HG02759 (cell line): Measurements from ENCODE around the gene NPPA.

Source experiments
- ATAC-seq: cut with Tn5 transposase; IDR thresholded peaks from one replicate; pipeline ENCODE4 v1.9.1; 2021; ENCODE audit warnings: mild to moderate bottlenecking, moderate library complexity; ENCODE audit not compliant: unreplicated experiment

The NPPA gene

GRCh38 chr1:11874624-11875023 lies 27.0 kb upstream of the NPPA start:
- no peak for ATAC-seq

GRCh38 chr1:11874258-11874562 lies 26.6 kb upstream of the NPPA start:
- ATAC-seq, result no peak

- no peak for ATAC-seq
Observed at GRCh38 chr1:11873395-11874257, 26.0 kb upstream of the NPPA start.

- no peak for ATAC-seq
Observed at GRCh38 chr1:11872545-11872944, 25.0 kb upstream of the NPPA start.

GRCh38 chr1:11869650-11870207 lies 22.1 kb upstream of the NPPA start:
- ATAC-seq, result no peak

- ATAC-seq, result no peak
Observed at GRCh38 chr1:11869104-11869503, 21.5 kb upstream of the NPPA start.

- ATAC-seq, result no peak
Observed at GRCh38 chr1:11868331-11868980, 20.9 kb upstream of the NPPA start.

- no peak for ATAC-seq
Observed at GRCh38 chr1:11862890-11863289, 15.3 kb upstream of the NPPA start.

- no peak for ATAC-seq
Observed at GRCh38 chr1:11860587-11860986, 13.0 kb upstream of the NPPA start.

- ATAC-seq, result no peak
Observed at GRCh38 chr1:11860083-11860482, 12.5 kb upstream of the NPPA start.

- ATAC-seq, result no peak
Observed at GRCh38 chr1:11858968-11859871, 11.6 kb upstream of the NPPA start.

GRCh38 chr1:11858613-11858967 lies 11.0 kb upstream of the NPPA start, which contains the start of gene NPPB:
Gene NPPB (minus strand): TSS chr1:11858945. CDS start chr1:11858833, 112 bp downstream.
- no peak for ATAC-seq

- ATAC-seq, result no peak
Observed at GRCh38 chr1:11858158-11858557, 10.6 kb upstream of the NPPA start.

- no peak for ATAC-seq
Observed at GRCh38 chr1:11857164-11857851, 9.7 kb upstream of the NPPA start.

- ATAC-seq, result no peak
Observed at GRCh38 chr1:11856698-11857097, 9.1 kb upstream of the NPPA start.

GRCh38 chr1:11855430-11855829 lies 7.8 kb upstream of the NPPA start:
- ATAC-seq, result no peak

- ATAC-seq, result no peak
Observed at GRCh38 chr1:11854519-11854918, 6.9 kb upstream of the NPPA start.

GRCh38 chr1:11851180-11851579 lies 3.6 kb upstream of the NPPA start:
- no peak for ATAC-seq

- no peak for ATAC-seq
Observed at GRCh38 chr1:11850156-11850555, 2.6 kb upstream of the NPPA start.

GRCh38 chr1:11848373-11848700 lies 754 bp upstream of the NPPA start:
- no peak for ATAC-seq
